NCI-H2081 (cell line): ENCODE measurements around the gene ACTG1.

Experiments
- DNase-seq, 2 experiments: peaks; one replicate each; lab custom pipeline; 2025; lab: John Stamatoyannopoulos, UW

The ACTG1 gene

GRCh38 chr17:81512562-81513371, at the start of gene ACTG1:
TSS of gene ACTG1 (minus strand) at chr17:81512799. CDS start at chr17:81512354, 445 bp downstream.
- DNase-seq: peak; percentile 95 to 97

GRCh38 chr17:81561494-81561885, 48.9 kb upstream of the ACTG1 start:
- DNase-seq: no peak

DNA sequence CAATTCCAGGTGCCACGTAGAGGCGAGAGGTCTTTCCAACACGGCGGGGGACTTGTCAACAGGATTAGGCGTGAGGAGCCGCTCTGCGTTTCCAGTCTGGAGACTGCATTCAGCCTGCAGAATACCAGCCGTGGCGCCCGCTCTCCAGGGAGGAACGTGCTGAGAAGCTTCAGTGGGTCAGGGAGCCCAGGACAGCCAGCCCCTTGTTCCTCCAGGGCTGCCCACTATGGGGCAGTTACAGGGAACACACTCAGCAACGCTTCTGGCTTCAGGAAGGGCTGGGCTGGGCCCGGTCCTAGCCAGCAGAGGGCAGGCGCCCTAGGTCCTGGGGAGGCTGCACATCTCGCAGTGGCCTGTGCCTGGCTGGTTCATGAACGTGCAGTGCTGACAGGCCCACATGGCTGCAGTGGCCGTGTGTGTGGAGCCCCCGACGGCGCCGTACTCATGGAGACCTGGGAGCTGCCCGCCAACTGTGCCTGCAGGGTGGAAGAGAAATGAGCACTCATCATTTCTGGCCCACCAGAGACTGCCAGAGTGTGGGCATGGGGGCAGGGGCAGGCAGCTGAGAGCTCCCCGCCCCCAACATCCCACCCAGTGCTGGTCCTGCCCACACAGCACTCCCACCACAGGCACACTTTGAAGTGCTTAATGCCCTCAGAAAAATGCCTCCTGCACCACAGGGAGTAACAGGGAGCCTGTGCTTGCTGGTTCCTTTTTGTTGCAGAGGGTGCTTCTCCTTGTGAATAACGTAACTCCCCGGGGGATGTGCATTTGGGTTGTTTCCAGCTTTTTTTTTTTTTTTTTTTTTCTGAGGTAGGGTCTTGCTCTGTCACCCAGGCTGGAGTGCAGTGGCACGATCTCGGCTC, 46.6 kb upstream of the ACTG1 start:
- DNase-seq: no peak

DNA sequence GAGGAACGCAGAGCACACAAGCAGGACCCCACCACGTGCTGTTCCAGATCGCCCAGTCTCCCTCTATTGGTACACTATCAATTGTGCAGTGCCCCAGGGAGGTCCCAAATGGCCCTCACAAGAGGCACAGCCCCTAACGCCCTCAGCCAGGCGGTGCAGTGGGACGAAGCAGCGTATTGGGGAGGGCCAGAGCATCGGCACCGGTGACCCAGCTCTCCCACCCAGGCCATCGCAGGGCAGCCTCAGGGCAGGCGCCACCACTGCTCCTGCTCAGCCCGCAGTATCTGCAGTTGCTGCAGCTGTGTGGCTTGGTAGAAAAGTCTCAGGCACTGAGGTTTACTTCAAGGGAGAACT, 45.5 kb upstream of the ACTG1 start:
- DNase-seq: no peak

DNA sequence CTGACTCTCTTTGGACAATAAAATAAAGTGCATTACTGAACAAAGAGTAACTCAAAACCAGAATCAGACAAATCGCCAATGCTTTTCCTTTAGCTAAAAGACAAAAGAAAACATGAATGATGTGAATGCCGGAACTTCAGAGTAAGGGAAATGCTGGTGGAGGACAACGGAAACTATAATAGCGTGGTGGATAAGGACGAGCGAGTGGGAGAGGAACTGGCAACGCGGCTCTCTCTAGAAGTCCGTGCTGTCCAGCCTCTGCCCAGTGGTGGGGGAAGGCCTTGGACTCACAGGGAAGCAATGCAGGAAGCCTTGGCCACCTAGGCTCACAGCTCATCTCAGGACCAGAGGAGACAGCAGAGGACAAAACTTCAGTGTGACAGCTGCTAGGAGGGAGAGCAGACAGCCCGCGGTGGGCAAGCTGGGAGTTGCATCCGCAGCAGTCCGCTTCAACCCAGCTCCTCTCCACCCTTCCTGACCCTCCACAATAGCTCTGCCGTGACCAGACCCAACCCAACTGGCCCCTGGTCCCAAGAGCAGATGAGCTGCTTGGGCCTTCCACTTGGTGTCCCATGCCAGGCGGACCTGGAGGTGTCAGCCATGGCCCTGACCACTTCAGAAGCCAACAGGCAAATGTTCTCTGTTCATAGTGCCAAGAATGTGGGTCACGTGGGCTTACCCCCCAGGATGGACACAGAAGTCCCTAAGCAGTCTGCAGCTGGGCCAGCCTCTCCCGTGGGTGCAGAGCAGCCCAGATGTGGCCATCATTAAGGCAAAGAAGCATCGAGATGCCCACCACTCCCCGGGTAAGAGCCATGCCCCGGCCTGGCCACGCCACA, 44.9 kb upstream of the ACTG1 start:
- no peak for DNase-seq

GRCh38 chr17:81556863-81557262, 44.3 kb upstream of the ACTG1 start:
- DNase-seq: no peak

- DNase-seq: no peak
Observed at GRCh38 chr17:81556175-81556691, 43.6 kb upstream of the ACTG1 start.

DNA sequence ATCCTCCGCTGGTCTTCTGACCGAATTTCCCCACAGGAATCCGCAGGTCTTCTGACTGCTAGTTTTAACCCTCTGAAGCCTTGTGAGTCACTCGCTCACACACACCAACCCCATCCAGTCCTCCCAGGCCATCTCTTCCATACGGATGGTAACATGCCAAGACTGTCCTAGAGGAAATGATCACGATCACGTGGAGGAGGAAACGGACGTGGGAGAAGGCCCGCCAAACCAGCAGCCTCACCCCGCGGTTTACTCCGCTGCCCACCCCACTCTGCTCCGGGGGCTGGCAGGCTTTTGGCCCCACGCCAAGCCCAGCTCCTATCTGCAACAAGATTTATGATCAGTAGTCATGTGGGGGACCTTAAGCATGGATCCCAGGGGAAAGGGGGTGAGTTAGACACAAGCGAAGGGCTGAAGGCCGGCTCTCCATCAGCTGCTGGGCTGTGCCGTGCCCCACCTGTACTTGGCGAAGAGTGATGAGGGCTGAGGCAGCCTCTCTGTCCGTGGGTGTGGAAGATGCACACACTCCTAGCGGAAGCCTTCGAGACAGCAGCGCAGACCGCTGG, 41.1 kb upstream of the ACTG1 start:
- peak in 1 of 2 experiments; percentile 67 for DNase-seq

DNA sequence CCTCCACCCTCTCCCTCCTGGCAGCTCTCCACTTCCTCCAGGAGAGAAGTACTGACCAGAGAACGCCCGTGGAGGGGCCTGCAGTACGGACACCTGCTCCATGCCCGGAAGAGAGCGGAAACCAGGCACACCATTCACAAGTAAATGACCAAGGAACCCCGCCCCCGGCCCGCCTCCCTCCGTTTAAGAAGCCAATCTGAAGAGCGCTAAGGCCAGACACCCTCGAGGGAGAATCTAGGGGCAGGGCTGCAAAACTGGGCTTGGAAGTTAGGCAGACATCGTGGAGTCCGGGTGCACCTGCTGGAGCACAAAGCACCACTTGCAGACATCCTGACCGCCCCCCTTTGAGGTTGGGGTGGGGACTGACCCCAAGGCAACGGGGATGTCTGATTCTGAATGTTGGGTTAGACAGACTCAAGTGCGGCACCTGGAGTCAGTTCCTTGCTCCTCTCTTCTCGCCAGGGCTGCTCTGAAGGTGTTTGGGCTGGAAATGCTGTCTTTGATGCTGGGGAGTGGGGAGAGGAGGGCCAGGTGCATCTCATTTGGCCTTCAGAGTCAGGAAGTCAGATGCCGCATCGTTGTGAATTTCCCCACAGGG, 40.5 kb upstream of the ACTG1 start:
- DNase-seq: peak; percentile 89 to 94

DNA sequence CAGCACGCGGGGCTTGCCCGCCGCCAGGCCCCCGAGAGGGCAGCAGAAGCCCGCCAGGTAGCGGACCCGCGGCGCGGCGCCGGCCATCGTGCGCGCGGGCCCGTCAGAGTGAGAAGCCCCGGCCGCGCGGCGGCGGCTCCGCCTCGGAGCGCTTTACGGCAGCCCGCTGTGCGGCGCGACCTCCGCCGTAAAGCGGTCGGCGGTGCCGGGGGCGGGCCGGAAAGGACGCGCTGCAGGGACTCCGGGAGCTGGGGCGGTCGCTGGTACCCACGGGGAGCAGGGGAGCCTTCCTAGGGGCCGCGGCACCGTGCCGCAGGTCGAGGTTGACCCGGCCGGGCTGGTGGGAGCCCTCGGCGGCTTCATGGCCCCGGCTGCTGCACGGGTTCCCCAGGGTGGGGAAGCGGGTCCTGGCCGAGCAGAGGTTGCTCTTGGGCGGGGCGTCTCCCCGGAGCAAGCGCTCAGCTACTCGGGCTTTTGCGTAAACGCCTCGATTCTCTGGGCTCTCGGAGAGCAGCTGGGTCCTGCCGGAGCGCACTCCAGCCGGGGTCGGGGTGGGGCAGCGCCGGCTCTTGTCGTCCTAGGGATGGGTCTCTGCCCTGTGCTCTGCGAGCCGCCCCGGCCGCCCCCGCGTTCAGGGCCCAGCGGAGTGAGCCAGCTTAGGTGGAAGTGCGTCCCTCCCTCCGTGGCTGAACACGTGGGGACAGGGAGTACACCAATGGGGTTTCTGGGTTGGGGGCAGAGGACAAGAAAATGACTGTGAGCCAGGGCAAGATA, 39.8 kb upstream of the ACTG1 start, which contains the start of gene FAAP100:
Gene FAAP100, minus strand, starts transcription at position 110 of the 774 bp plus-strand sequence. Its CDS starts 23 bp downstream, at position 87.
- DNase-seq: peak; percentile 87 to 92

GRCh38 chr17:81551458-81552243, 39.1 kb upstream of the ACTG1 start:
- DNase-seq: no peak

- no peak for DNase-seq
Observed at GRCh38 chr17:81550830-81551457, 38.3 kb upstream of the ACTG1 start.

DNA sequence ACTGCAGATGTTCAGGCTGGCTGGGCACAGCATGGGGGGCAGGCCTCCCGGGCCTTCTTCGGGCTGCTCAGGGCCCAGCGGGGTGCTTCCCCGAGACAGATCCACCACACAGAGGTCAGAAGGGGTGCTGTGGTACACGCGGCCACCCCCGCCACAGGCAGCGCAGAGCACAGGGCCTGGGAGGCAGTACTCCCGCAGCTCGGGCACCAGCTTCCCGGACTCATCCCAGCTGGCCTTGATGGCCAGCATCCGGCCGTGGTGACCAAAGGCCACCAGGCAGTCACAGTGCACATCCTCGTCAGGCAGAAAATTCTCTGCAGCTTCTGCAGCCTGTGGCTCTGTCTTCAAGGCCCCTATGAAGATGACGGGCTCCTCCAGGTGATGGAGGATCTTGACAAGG, 37.7 kb upstream of the ACTG1 start:
- no peak for DNase-seq

- no peak for DNase-seq
Observed at GRCh38 chr17:81549826-81550225, 37.2 kb upstream of the ACTG1 start.

- DNase-seq: no peak
Observed at GRCh38 chr17:81549031-81549557, 36.5 kb upstream of the ACTG1 start.

GRCh38 chr17:81547614-81547982, 35.0 kb upstream of the ACTG1 start:
- no peak for DNase-seq

DNA sequence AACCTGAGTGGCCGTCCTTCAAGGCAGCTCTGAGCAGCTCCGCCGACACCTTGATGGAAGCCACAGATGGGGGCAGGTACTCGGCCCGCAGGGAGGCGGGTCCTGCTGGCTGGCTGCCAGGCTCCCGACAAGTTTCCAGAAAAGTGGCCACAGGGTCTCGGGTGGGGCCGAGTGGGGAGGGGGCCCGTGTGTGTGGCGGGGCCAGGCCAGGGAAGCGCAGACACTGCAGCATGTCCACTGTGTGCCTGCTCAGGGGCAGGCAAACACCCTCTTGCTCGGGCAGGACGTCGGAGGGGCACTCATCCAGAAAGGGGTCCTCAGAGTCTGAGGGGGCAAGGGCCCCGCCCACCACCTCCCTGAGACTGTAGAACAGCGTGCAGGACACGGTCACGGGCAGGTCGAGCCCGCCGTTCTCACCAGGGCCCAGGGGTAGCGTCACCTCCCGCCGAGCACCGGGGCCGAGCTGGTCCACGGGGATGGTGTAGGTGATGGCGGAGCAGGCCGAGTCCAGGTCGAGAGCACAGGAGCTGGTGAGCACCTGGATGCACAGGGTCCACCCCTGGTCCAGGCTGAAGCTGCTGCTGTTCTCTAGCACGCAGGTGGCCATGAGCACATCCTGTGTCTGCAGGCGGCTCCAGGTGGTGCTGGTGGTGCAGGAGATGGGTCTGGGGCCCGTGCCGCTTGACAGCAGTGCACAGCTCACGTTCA, 34.5 kb upstream of the ACTG1 start:
- no peak for DNase-seq
